Subcutaneous adipose tissue (tissue), 4 donors: ENCODE data around the gene FOXJ1. TPM values are rescaled to one million over a fixed set of nuclear protein-coding genes. Genes with fewer than 3 reads are reported as not detected.

ENCODE experiments used
- CTCF ChIP-seq: fragments of 450-650 bp; IDR thresholded peaks from one replicate; pipeline ENCODE4 v1.5.1; 2016; ENCODE audit warnings: low read depth, mild to moderate bottlenecking, control low read depth, antibody characterized with exemption, moderate library complexity
- total RNA-seq, 4 donors: library from RNA; depleted of rRNA; stranded (reverse); fragments of >200 nt; gene quantifications; one replicate each; pipeline ENCODE4 v1.1.0, GENCODE V29; 2016

The FOXJ1 gene
- total RNA-seq, 4 donors from 2014 or later: not detected

GRCh38 chr17:76146053-76146851 lies 5.2 kb upstream of the FOXJ1 start:
- TF ChIP-seq CTCF: no peak

- no peak for TF ChIP-seq CTCF
Measured at GRCh38 chr17:76145231-76146052, 4.4 kb upstream of the FOXJ1 start.

GRCh38 chr17:76142585-76143041 lies 1.6 kb upstream of the FOXJ1 start:
- TF ChIP-seq CTCF: no peak

GRCh38 chr17:76142039-76142584 lies 1.1 kb upstream of the FOXJ1 start:
- TF ChIP-seq CTCF: no peak

- no peak for TF ChIP-seq CTCF
Measured at GRCh38 chr17:76140661-76141211, 309 bp downstream of the FOXJ1 start.

- no peak for TF ChIP-seq CTCF
Measured at GRCh38 chr17:76139801-76140660, 1.0 kb downstream of the FOXJ1 start.
